ENCODE data around the gene FCGBP. TPM values are rescaled to one million over a fixed set of nuclear protein-coding genes. Genes with fewer than 3 reads are reported as not detected.
"Not testable (repeated sequence)": the region's sequence is repeated elsewhere in the genome, so short reads cannot be mapped to it uniquely, and the experiment has no call there.

Gene FCGBP
- total RNA-seq, 1 donor from 2014 or later: 21.0 TPM

DNA sequence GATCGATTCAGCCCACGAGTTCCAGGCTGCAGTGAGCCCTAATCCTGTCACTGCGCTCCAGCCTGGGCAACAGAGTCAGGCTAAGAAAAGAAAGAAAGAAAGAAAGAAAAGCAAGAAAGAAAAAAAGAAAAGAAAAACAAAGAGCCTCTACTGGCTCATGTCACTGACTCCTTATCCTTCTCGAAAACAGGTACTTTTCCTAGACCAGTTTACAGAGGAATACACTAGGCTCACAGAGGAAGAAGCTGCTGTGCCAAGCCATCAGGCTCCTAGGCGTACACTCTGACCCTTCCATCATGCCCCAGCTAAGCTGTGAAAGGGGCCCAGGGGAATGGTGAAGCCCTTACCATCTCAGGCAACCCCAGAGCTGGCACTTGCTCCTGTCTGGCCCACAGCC, 41.9 kb downstream of the FCGBP start:
- intact Hi-C loops (cut with micrococcal nuclease): not testable (repeated sequence)

GRCh38 chr19:39891660-39892505, 42.6 kb downstream of the FCGBP start:
- intact Hi-C loops (cut with micrococcal nuclease): not testable (repeated sequence)

GRCh38 chr19:39890755-39891551, 43.5 kb downstream of the FCGBP start:
- intact Hi-C loops (cut with micrococcal nuclease): no loop called here

GRCh38 chr19:39889872-39890754, 44.3 kb downstream of the FCGBP start:
- intact Hi-C loops (cut with micrococcal nuclease): not testable (repeated sequence)

- intact Hi-C loops (cut with micrococcal nuclease): not testable (repeated sequence)
Measured at GRCh38 chr19:39887456-39887951, 46.9 kb downstream of the FCGBP start.

- intact Hi-C loops (cut with micrococcal nuclease): not testable (repeated sequence)
Measured at GRCh38 chr19:39885821-39886554, 48.4 kb downstream of the FCGBP start.

GRCh38 chr19:39884721-39885120, 49.7 kb downstream of the FCGBP start:
- intact Hi-C loops (cut with micrococcal nuclease): not testable (repeated sequence)

Other genes starting within 250 kb of the FCGBP start
- 0.27 and 0.37 TPM in 2 replicates for gene LGALS14, start 230.2 kb downstream of the FCGBP start, total RNA-seq
- 0.83 and 2.3 TPM in 2 replicates for gene CLC, start 196.6 kb downstream of the FCGBP start, total RNA-seq
- not detected in 2 replicates for gene LEUTX, start 155.8 kb downstream of the FCGBP start, total RNA-seq
- 9.1 and 9.8 TPM in 2 replicates for gene DYRK1B, start 100.5 kb downstream of the FCGBP start, total RNA-seq
- gene FBL, start 88.3 kb downstream of the FCGBP start, total RNA-seq: 292 and 309 TPM in 2 replicates
- gene PSMC4, start 36.5 kb upstream of the FCGBP start, total RNA-seq: 162 and 163 TPM in 2 replicates
- 6.7 and 7.7 TPM in 2 replicates for gene ZNF546, start 62.4 kb upstream of the FCGBP start, total RNA-seq
- 36.2 and 45.9 TPM in 2 replicates for gene ZNF780B, start 121.6 kb upstream of the FCGBP start, total RNA-seq
- 20.9 and 22.0 TPM in 2 replicates for gene ZNF780A, start 156.3 kb upstream of the FCGBP start, total RNA-seq